ENCODE results near the gene STARD13.

The STARD13 gene

GRCh38 chr13:33261387-33262061, 24.0 kb downstream of the STARD13 start:
- no peak for DNase-seq (ENCODE audit: low read depth)
- no peak overlapping the region for H3K4me3 ChIP-seq (ENCODE audit: control insufficient read depth, low read depth, low read length)
- TF ChIP-seq CTCF (IDR thresholded peaks at IDR 0.05; ENCODE audit: control insufficient read depth, insufficient read depth, low read depth, low read length, missing control alignments): no peak

GRCh38 chr13:33260168-33261098, 25.1 kb downstream of the STARD13 start:
- DNase-seq (ENCODE audit: low read depth): no peak
- TF ChIP-seq CTCF (IDR thresholded peaks at IDR 0.05; ENCODE audit: control insufficient read depth, insufficient read depth, low read depth, low read length, missing control alignments): no peak

GRCh38 chr13:33259296-33259695, 26.3 kb downstream of the STARD13 start:
- no peak for DNase-seq (ENCODE audit: low read depth)
- no peak for TF ChIP-seq CTCF (IDR thresholded peaks at IDR 0.05; ENCODE audit: control insufficient read depth, insufficient read depth, low read depth, low read length, missing control alignments)
- no peak overlapping the region for H3K4me3 ChIP-seq (ENCODE audit: control insufficient read depth, low read depth, low read length)

More at GRCh38 chr13:33260168-33261098, 25.1 kb downstream of the STARD13 start:
- H3K4me3 ChIP-seq (ENCODE audit: control insufficient read depth, low read depth, low read length): no peak overlapping the region

GRCh38 chr13:33258808-33259193, 26.8 kb downstream of the STARD13 start:
- TF ChIP-seq CTCF (IDR thresholded peaks at IDR 0.05; ENCODE audit: control insufficient read depth, insufficient read depth, low read depth, low read length, missing control alignments): no peak
- H3K4me3 ChIP-seq (ENCODE audit: control insufficient read depth, low read depth, low read length): no peak overlapping the region
- no peak for DNase-seq (ENCODE audit: low read depth)

GRCh38 chr13:33257841-33258807, 27.4 kb downstream of the STARD13 start:
- peak; percentile 75 for DNase-seq (ENCODE audit: low read depth)
- TF ChIP-seq CTCF (IDR thresholded peaks at IDR 0.05; ENCODE audit: control insufficient read depth, insufficient read depth, low read depth, low read length, missing control alignments): no peak
- no peak overlapping the region for H3K4me3 ChIP-seq (ENCODE audit: control insufficient read depth, low read depth, low read length)
